Activated CD4-positive, alpha-beta memory T cell treated with anti-CD3 and anti-CD28 coated beads for 36 hours (primary cell): Measurements from ENCODE around the gene MYZAP. TPM values are rescaled to one million over a fixed set of nuclear protein-coding genes. Genes with fewer than 3 reads are reported as not detected.

Experiments used
- CTCF ChIA-PET: fragments of 350-600 bp; sonication (Branson Sonifier 250); formaldehyde crosslinking; loops from one replicate; lab custom pipeline; 2021; ENCODE audit warnings: antibody characterized with exemption, inconsistent platforms; lab: Charles Lee
- POLR2A ChIA-PET: fragments of 350-600 bp; sonication (Branson Sonifier 250); formaldehyde crosslinking; loops from one replicate; lab custom pipeline; 2021; ENCODE audit warnings: antibody characterized with exemption; lab: Charles Lee
- DNase-seq: peaks from one replicate; pipeline ENCODE4 v3.0.0-alpha.2; 2020
- H3K27ac Mint-ChIP-seq: one replicate; pipeline ENCODE4 v1.8.0; 2021; ENCODE audit warnings: mixed read lengths
- H3K27me3 Mint-ChIP-seq: one replicate; pipeline ENCODE4 v1.8.0; 2021; ENCODE audit warnings: mixed read lengths
- H3K36me3 Mint-ChIP-seq: one replicate; pipeline ENCODE4 v1.8.0; 2021; ENCODE audit warnings: mixed read lengths
- H3K4me1 Mint-ChIP-seq: one replicate; pipeline ENCODE4 v1.8.0; 2021; ENCODE audit warnings: low read depth, mixed read lengths
- H3K4me3 Mint-ChIP-seq: one replicate; pipeline ENCODE4 v1.8.0; 2021; ENCODE audit warnings: mild to moderate bottlenecking, mixed read lengths
- H3K9me3 Mint-ChIP-seq: one replicate; pipeline ENCODE4 v1.8.0; 2021; ENCODE audit warnings: mixed read lengths
- intact Hi-C: fragments of 100-400 bp; cut with micrococcal nuclease; formaldehyde crosslinking; loops from one replicate; pipeline ENCODE4 v1.15.1; 2023
- total RNA-seq, 2 experiments: library from RNA; stranded (reverse); gene quantifications; one replicate each; pipeline ENCODE4 v1.2.3, GENCODE V29; 2021

Gene MYZAP, protein sequence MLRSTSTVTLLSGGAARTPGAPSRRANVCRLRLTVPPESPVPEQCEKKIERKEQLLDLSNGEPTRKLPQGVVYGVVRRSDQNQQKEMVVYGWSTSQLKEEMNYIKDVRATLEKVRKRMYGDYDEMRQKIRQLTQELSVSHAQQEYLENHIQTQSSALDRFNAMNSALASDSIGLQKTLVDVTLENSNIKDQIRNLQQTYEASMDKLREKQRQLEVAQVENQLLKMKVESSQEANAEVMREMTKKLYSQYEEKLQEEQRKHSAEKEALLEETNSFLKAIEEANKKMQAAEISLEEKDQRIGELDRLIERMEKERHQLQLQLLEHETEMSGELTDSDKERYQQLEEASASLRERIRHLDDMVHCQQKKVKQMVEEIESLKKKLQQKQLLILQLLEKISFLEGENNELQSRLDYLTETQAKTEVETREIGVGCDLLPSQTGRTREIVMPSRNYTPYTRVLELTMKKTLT
- under 1 TPM; 0.55 to 0.63 TPM for total RNA-seq

DNA sequence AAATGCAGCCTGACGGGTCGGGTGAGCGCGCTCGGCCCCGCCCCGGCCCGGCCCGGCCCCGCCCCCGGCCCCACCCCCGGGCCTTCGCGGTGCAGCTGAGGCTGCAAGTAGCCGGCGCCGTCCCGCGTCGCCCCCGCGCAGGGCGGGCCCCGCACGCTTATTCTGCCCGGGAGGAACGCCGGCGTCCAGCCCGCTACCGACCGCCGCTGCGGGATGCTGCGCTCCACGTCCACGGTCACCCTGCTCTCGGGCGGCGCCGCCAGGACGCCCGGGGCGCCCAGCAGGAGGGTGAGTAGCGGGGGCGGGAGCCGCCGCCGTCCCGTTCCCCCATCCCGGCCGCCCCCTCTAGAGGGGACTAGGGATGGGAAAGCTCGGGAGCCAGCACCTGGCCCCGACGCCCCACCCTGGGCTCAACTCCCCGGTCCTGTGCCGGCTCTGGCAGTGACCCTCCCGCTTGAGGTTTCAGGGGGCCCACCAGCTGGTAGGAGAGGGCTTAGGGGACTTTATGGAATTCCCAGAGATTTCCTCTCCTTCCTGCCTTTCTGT, at the start of gene MYZAP:
TSS of gene MYZAP (plus strand) at position 83 of the 546 bp plus-strand sequence. CDS start at position 214, 131 bp downstream.
- intact Hi-C loops = no loop called here
- peak; percentile 63 for DNase-seq
- H3K36me3 Mint-ChIP-seq = no peaks in the 10 kb centered on the region
- H3K4me3 Mint-ChIP-seq = peak within 1 kb of the TSS; percentile 60
- H3K9me3 Mint-ChIP-seq = no peaks in the 10 kb centered on the region
- ChIA-PET POLR2A (no interaction called here), CTCF (no interaction called here)
- peaks cover 25% of the 10 kb centered on the region for H3K4me1 Mint-ChIP-seq
- peaks cover 22% of the 10 kb centered on the region for H3K27me3 Mint-ChIP-seq
- no peak within 1 kb of the TSS for H3K27ac Mint-ChIP-seq

DNA sequence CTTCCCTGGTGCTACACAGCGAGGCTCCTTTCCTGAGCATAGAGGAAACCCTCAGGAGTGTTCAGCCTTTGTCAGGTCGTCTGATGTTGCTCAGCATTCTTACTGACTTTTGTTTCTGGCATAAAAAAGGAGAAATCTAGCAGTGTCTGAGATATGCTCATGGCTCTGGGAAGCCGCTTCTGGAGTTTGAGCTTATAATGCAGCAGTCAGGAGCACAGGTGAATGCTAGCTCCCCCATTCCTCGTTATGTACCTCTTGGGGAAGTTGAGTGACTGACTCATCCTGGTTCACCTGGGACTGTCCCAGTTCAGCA, 49.2 kb upstream of the MYZAP start:
- POLR2A ChIA-PET = no interaction called here
- Mint-ChIP-seq H3K36me3 (no peaks in the 10 kb centered on the region), H3K27me3 (peaks cover 11% of the 10 kb centered on the region), H3K4me3 (no peak overlapping the region), H3K9me3 (peaks cover 8% of the 10 kb centered on the region), H3K4me1 (peaks cover 6% of the 10 kb centered on the region), H3K27ac (no peak overlapping the region)
- CTCF ChIA-PET = interaction anchor here (0.7 to 3.0 kb wide), 14 partner anchors 9 to 319 kb away, joined by 3 to 30 read pairs (median 4); no protein-coding TSS in a partner anchor
- intact Hi-C loops = loop anchor here (1.0 kb wide), 1 partner anchor 202 kb away; no protein-coding TSS in a partner anchor
- no peak for DNase-seq

DNA sequence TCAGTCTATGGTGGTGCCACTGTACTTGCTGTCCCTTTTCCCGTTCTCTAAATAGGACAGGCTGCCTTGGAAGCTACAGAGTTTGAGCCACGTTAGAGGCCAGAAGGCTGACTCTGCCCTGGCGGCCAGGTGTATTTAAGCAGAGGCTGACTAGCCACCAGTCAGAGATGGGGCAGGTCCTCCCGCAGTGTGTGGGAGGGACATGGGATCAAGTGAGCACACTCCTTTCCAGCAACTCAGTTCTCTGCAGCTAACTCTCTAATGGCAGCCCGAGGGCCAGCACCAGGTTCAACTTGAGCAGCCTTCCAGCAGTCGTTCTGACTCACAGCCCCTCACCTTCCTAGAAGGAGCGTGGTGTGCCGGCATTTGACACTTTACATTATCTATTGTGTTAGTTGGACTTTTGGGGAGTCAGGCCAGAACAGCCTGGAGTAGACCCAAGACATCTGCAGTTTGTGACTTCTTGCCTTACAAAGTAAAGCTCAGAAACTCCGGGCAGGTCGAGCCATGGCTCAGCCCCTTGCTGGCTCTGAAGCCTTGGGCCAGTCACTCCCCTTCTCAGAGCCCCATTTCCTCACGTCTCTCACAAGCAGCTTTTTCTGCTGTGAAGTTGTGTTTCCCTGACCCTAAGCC, 46.7 kb upstream of the MYZAP start:
- Mint-ChIP-seq H3K27ac (no peak overlapping the region), H3K4me3 (no peak overlapping the region), H3K36me3 (no peaks in the 10 kb centered on the region), H3K27me3 (peaks cover 7% of the 10 kb centered on the region), H3K4me1 (peaks cover 6% of the 10 kb centered on the region), H3K9me3 (peaks cover 7% of the 10 kb centered on the region)
- ChIA-PET CTCF (interaction anchor here (1.2 to 1.7 kb wide), 2 partner anchors 15 to 204 kb away, joined by 3 to 7 read pairs; no protein-coding TSS in a partner anchor), POLR2A (no interaction called here)
- DNase-seq = no peak
- intact Hi-C loops = no loop called here

DNA sequence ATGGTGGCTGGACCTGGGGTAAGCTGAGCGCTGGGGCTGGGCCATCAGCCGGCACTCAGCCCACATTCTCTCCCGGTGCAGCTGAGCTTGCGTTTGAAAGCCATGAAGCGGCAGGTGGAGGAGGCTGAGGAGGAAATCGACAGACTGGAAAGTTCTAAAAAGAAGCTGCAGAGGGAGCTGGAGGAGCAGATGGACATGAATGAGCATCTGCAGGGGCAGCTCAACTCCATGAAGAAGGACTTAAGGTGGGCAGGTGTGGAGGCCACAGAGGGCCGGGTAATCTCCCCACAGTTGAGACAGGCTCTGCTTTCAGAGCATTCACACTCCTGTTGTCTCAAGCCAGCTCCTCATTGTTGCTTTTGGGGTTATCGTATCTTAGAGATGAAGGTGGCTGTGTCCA, 45.7 kb upstream of the MYZAP start:
- Mint-ChIP-seq H3K4me1 (no peaks in the 10 kb centered on the region), H3K36me3 (no peaks in the 10 kb centered on the region), H3K4me3 (no peak overlapping the region), H3K27ac (no peak overlapping the region), H3K9me3 (no peaks in the 10 kb centered on the region), H3K27me3 (peaks cover 2% of the 10 kb centered on the region)
- intact Hi-C loops = no loop called here
- no peak for DNase-seq
- ChIA-PET POLR2A (no interaction called here), CTCF (interaction anchor here (0.9 to 1.2 kb wide), 3 partner anchors 14 to 206 kb away, joined by 3 to 4 read pairs (median 3); no protein-coding TSS in a partner anchor)

DNA sequence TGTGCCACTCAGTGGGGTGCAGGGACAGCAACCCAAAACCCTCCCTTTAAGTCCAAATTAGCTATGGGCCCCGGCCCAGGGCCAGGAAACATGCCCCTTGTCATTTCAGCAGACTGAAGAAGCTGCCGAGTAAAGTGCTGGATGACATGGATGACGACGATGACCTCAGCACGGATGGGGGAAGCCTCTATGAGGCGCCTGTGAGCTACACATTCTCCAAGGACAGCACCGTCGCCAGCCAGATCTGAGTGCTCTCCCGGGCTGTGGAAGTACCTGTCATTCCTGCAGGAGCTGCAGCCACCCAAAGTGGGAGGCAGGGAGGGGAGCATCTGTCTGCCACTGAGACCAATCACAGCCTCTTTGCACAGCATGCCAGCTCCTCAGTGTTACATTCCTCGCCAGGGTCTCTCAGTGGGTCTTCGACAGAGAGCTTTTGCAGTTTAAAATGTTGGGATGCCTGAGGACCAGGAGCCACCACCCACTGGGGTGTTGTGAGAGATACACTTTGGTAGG, 44.4 kb upstream of the MYZAP start:
- no peaks in the 10 kb centered on the region for H3K9me3 Mint-ChIP-seq
- no peaks in the 10 kb centered on the region for H3K4me1 Mint-ChIP-seq
- CTCF ChIA-PET = interaction anchor here (0.6 kb wide), 1 partner anchor 14 kb away, joined by 3 read pairs; no protein-coding TSS in a partner anchor
- POLR2A ChIA-PET = no interaction called here
- H3K27me3 Mint-ChIP-seq = peaks cover 4% of the 10 kb centered on the region
- no peaks in the 10 kb centered on the region for H3K36me3 Mint-ChIP-seq
- no peak overlapping the region for H3K27ac Mint-ChIP-seq
- intact Hi-C loops = no loop called here
- no peak for DNase-seq
- H3K4me3 Mint-ChIP-seq = no peak overlapping the region

DNA sequence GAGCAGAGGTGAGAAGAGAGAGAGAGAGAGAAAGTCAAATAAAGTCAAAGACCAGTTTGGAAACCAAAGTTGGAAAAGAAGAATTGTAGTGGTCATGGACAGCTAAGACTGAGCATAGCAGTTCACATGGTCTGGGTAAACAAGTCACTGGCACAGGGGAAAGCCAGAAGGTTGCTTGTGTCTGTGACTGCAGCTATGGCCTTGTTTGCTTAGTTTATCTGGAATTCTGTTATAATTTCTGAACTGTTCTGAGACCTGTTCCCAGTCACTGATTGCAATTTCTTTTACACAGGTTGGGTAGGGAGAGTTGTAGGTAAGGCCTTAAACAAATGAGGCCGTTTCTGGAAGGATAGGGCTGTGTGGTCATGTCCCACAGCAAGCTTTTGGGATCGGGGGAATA, 43.4 kb upstream of the MYZAP start:
- no peaks in the 10 kb centered on the region for H3K36me3 Mint-ChIP-seq

DNA sequence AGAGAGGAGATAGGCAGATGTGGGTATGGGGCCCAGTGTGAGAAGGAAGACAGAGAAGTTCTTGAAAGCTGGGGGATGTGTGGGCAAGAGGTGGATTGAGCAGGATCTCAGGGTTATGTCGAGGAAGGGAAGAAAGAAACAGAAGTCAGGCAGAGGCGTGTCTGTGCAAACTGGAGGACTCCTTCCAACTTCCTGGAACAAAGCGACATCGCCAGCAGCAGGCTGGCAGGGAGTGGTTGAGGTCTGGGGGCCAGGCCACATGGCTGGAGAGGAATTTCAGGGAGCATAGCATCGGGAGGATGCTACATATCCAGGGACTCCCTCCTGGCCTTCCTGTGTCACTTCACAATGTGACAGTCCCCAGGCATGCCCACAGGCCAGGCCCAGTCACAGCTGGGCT, 42.9 kb upstream of the MYZAP start:
- CTCF ChIA-PET = interaction anchor here (1.6 kb wide), 1 partner anchor 22 kb away, joined by 5 read pairs; no protein-coding TSS in a partner anchor
- POLR2A ChIA-PET = no interaction called here
- no peak overlapping the region for H3K27ac Mint-ChIP-seq
- no peak overlapping the region for H3K4me3 Mint-ChIP-seq
- H3K4me1 Mint-ChIP-seq = no peaks in the 10 kb centered on the region
- peaks cover 4% of the 10 kb centered on the region for H3K27me3 Mint-ChIP-seq
- intact Hi-C loops = no loop called here
- no peaks in the 10 kb centered on the region for H3K9me3 Mint-ChIP-seq
- no peaks in the 10 kb centered on the region for H3K36me3 Mint-ChIP-seq
- DNase-seq = no peak

More for the DNA sequence above, 43.4 kb upstream of the MYZAP start:
- H3K9me3 Mint-ChIP-seq = no peaks in the 10 kb centered on the region
- ChIA-PET POLR2A (no interaction called here), CTCF (interaction anchor here (1.6 kb wide), 1 partner anchor 21 kb away, joined by 5 read pairs; no protein-coding TSS in a partner anchor)
- no peak for DNase-seq
- H3K27ac Mint-ChIP-seq = no peak overlapping the region
- no peak overlapping the region for H3K4me3 Mint-ChIP-seq
- no peaks in the 10 kb centered on the region for H3K4me1 Mint-ChIP-seq
- H3K27me3 Mint-ChIP-seq = peaks cover 4% of the 10 kb centered on the region
- intact Hi-C loops = no loop called here

DNA sequence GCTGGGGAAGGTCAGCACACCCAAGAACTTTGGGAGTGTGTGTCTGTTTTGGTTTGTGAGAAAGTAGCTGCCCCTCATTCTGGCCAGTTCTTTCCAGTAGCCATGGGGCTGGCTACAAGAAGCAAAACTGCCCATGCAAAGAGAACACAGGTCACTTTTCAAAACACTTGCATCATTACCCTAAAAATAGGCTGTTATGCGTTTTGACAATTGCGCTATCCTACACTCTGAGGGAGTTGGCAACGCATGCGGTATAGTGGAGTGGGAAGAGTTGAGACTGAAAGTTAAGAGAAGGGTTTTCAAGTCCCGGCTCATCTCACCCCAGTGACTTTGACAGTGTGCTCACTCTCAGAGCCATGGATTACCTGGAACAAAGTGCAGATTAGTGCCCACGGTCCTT, 41.8 kb upstream of the MYZAP start:
- Mint-ChIP-seq H3K27me3 (peaks cover 4% of the 10 kb centered on the region), H3K4me1 (no peaks in the 10 kb centered on the region), H3K4me3 (no peak overlapping the region), H3K27ac (no peak overlapping the region), H3K36me3 (no peaks in the 10 kb centered on the region), H3K9me3 (no peaks in the 10 kb centered on the region)
- CTCF ChIA-PET = interaction anchor here (1.3 to 1.6 kb wide), 2 partner anchors 23 kb away, joined by 3 to 5 read pairs; no protein-coding TSS in a partner anchor
- no peak for DNase-seq
- POLR2A ChIA-PET = no interaction called here
- intact Hi-C loops = no loop called here

DNA sequence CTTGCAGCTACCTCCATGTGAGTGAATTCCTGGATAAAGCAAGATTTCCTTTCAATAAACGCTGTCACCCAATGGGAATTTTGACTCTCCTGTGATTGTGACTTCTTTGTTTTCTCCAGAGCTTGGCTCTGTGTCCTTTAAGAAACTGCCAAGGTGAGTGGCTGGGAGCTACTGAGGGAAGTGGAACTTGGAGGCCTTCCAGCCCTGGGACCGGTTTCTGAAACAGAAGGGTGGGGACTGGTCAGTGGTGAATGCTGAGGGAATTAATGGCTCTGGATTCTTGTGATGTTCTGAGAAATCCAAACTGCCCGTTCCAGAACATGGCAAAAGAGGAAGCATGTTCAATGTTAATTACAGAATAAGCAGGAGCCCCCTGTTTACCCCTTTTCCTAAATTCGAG, 41.1 kb upstream of the MYZAP start:
- Mint-ChIP-seq H3K4me3 (no peak overlapping the region), H3K9me3 (no peaks in the 10 kb centered on the region), H3K36me3 (no peaks in the 10 kb centered on the region), H3K27me3 (peaks cover 4% of the 10 kb centered on the region), H3K4me1 (no peaks in the 10 kb centered on the region), H3K27ac (no peak overlapping the region)
- ChIA-PET CTCF (interaction anchor here (1.3 to 2.4 kb wide), 3 partner anchors 8 to 23 kb away, joined by 3 to 9 read pairs (median 9); no protein-coding TSS in a partner anchor), POLR2A (no interaction called here)
- intact Hi-C loops = no loop called here
- DNase-seq = no peak

DNA sequence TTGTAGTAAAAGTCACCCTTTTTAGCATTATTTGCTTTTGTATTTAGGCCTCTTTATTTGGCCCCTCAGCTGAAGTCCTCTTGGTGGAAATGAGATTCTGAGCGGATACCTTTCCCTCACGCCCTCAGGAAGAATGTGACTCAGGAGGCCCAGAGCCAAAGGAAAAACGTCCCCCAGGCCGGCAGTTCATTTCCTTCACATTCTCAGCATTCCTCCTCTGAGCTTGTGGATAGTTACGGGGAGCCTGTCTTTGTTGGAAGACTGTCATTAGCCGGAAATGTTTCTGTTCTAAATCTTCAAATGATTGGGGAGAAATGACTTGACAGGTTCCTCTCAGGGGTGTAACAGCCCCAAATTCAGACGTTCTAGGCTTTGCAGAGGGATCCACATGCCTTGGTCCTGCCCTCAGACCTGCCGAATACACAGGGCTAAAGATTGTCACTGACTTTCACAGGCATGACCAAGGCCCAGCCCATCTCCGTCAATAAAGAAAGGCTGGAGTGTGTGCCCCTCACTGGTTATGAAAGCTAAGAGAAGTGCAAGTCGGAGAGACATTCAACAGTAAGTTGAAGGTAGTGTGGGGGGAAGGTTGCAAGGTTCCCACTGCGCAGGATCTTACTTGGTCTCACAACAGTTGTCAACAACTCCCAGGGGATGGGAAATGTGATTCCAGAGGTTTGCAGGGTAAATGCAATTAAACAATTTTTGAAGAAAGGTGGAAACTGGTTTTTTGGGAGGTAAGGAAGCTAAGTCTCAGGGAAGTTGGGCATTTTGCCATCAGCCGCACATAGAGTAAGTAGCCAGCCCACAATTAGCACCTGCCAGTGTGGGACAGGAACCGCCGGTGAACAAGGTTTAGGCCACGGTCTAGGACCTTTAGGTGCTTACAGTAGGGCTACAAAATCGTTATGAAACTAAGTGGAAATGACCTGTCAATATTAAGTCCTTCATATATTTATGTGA, 39.7 kb upstream of the MYZAP start:
- Mint-ChIP-seq H3K9me3 (no peaks in the 10 kb centered on the region), H3K36me3 (no peaks in the 10 kb centered on the region), H3K4me1 (no peaks in the 10 kb centered on the region), H3K4me3 (no peak overlapping the region), H3K27ac (no peak overlapping the region), H3K27me3 (peaks cover 2% of the 10 kb centered on the region)
- CTCF ChIA-PET = interaction anchor here (1.9 to 2.4 kb wide), 2 partner anchors 8 to 10 kb away, joined by 9 read pairs; no protein-coding TSS in a partner anchor
- DNase-seq = no peak
- intact Hi-C loops = no loop called here
- POLR2A ChIA-PET = no interaction called here
